HG02938 (cell line): ENCODE measurements around the gene SRP54.
"Not testable (repeated sequence)": the region's sequence is repeated elsewhere in the genome, so short reads cannot be mapped to it uniquely, and the experiment has no call there.

Source experiments
- ATAC-seq: cut with Tn5 transposase; IDR thresholded peaks from one replicate; pipeline ENCODE4 v1.9.1; 2021; ENCODE audit warnings: mild to moderate bottlenecking, moderate library complexity; ENCODE audit not compliant: unreplicated experiment

Gene SRP54

DNA sequence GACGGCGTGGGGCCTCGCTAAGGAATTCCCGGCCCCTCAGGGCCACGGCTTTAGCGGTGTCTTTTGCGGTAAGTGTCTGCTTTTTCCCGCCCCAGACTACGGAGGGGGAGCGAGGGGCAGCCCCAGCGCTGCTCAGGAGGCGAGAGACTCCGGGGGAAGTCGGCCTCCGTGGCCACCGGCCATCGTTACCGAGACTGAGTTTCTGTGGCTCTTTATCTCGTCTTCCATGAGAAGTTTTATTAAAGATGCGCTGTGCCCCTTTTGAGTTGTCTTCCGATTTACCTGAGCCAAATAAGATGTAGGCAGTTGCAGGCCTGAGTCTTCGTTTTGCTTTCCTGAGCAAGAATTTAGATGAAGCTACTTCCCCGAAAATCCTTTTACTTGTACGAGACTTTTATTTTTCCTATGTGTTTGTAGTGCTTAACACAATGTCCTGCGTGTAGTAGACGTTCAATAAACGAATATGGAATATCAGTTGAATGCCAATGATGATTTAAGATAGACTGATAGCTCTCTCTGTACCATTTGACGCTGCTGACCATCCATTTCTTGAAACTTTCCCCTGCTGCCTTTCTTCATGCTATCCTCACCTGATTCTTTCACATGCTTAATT, 462 bp downstream of the SRP54 start:
- ATAC-seq: peak; percentile 8

DNA sequence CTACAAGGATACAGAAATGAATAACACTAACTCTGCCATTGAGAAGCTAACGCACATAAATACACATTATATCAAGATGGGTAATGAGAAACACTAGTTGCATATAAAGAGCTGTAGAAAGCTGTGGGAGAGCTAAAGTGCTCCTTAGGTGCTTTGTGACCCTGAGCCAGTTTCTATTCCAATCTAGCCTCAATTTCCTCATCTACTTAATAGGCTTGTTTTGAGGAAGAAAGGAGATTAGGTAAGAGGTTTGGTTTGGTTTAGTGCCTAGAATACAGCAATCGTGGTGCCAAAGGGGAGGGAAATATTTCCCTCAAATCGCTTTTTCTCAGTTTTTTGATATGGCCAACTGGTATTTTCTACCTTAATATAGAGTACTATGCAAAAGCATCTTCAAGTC, 994 bp downstream of the SRP54 start:
- no peak for ATAC-seq

DNA sequence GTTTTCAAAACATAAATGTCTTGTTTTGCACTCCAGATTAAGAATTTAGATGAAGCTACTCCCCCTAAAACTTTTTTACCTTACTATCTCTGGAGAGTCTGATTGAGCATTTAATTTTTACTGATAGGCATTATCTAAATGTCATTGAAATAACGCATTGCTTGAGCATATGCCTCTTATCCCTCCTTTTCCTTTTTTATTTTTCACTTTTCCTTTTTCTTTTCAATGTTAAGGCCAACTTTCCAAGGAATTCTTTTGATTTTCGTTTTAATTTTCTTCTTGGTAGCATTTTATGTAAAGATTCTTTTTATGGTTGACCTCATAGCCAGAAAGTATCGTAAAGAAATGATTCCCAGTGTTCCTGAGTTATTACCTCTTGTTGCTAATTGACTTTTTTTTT, 2.9 kb downstream of the SRP54 start:
- ATAC-seq: no peak

DNA sequence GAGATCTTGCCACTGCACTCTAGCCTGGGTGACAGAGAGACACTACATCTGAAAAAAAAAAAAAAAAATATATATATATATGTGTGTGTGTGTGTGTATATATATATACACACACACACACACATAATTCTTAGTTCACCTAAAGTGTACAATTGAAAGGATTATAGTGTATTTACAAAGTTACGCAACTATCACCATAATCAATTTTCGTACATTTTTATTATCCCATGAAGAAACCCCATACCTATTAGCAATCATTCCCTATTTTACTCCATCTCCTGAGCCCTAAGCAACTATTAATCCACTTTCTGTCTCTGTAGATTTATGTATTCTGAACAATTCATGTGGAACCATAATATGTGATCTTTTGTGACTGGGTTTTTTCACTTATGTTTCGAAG, 4.4 kb downstream of the SRP54 start:
- no peak for ATAC-seq

DNA sequence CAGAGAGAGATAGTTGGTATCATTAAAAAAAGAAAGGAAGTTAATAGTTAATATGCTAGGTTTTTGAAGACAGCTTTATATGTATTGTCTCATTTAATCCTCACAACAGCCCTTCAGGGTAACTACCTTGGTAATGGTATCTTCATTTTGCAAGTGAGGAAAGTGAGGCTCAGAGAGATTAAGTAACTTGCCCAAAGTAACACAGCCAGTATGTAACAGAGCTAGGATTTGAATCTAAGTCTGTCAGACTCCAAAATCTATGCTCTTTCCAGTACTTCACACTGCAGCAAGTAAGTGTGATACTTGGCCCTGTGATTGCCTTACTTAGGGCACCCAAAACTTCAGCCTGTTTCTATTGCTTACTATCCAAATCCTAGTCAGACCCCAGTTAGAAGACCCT, 7.0 kb downstream of the SRP54 start:
- no peak for ATAC-seq

DNA sequence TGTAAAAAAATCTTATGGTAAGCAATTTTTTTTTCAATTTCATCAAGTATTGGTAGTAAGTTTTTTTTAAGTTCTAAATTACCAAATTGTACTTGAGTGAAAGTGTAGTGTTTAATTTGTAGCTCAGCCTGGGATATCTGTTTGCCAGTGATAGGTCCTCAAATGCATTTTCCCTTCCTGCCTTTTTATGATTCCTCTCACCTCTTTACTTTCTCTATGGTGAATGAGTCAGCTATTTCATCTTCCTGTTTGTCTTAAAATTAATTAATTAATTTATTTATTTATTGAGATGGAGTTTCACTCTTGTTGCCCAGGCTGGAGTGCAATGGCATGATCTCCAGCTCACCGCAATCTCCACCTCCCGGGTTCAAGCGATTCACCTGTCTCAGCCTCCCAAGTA, 10.6 kb downstream of the SRP54 start:
- no peak for ATAC-seq

DNA sequence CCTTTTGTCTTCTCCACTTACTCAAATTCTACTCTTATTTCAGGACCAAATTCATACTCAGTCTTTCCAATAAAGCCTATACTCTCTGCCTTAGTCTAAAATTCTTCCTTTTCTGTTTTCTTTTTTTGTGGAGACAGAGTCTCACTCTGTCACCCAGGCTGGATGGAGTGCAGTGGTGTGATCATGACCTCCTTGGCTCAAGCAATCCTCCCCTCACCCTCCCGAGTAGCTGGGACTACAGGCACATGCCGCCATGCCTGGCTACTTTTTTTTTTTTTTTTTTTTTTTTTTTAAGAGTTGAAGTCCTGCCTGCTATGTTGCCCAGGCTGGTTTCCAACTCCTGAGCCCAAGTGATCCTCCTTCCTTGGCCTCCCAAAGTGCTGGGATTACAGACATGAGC, 11.9 kb downstream of the SRP54 start:
- ATAC-seq: no peak

DNA sequence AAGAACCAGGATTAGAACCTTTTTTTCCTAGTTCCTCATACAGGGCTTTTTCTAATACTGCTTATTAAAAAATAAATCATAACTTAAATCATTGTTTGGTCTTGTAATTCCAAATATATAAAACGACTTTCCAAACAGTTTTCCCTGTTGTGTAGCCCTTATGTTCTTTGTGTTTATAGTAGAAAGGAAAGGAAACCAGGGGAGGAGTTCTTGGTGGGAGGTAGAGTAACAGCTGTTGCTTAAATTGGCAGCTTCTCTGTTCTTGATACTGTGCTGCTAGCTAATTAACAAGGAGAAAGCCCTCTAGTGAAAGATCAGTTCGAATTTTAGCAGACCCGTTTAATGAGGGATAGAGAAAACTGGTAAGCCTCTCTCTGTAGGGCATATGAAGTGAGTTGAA, 15.0 kb downstream of the SRP54 start:
- ATAC-seq: no peak

DNA sequence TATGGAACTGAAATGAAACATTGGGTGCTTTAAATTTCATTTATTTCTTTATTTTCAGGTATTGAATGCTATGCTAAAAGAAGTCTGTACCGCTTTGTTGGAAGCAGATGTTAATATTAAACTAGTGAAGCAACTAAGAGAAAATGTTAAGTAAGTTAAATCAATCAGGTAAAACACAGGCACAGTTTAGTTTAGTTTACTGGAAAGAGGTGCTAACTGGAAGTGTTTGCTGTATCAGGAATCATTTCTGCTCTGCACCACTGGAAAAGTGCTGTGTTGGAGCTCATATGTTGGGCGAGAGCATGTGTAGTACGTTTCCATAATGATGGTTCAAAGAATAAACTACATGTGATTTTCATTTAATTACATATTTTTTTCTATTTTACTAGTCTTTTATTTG, 16.7 kb downstream of the SRP54 start:
- ATAC-seq: no peak

DNA sequence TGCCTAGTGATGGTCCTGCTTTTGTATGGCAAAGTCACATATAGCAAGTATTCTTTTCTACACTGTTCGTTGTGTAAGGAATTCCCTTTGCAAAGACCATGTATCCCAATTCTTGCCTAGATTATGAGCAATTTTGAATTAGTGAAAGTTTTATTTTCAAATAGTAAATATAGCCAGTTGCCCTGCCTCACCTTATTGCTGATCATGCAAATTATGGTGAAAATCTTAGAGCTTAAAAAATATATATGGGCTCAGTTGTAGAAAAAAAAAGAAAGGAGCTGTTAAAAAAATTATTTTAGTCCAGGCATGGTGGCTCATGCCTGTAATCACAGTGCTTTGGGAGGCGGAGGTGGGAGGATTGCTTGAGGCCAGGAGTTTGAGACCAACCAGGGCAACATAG, 18.8 kb downstream of the SRP54 start:
- no peak for ATAC-seq

DNA sequence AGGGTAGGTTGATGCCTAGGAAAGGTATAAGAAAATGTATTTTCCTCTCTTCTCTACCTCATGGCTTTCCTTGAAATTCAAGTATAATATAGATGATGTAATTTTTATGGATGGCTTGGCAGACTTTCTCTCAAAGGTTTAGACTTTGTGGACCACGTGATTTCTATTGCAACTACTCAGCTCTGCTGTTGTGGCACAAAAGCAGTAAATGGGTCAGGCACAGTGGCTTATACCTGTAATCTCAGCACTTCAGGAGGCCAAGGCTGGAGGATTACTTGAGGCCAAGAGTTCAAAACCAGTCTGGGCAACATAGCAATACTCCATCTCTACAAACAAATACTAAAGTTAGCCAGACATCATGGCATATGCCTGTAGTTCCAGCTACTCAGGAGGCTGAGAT, 22.0 kb downstream of the SRP54 start:
- ATAC-seq: no peak

DNA sequence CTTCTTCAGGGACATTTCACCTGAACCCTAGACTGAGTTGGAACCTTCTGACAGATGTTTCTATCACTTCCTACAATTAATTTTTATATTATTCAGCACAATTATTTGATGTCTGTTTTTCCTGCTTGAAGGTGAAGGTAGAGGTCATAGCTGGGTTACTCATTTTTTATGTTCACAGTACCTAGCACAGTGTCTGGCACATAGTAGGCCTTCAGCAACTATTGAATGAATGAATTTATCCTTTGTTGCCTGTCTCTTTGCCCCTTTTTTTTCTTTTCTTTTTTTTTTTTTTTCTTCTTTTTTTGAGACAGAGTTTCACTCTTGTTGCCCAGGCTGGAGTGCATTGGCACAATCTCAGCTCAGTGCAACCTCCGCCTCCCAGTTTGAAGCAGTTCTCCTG, 33.8 kb downstream of the SRP54 start:
- ATAC-seq: no peak

DNA sequence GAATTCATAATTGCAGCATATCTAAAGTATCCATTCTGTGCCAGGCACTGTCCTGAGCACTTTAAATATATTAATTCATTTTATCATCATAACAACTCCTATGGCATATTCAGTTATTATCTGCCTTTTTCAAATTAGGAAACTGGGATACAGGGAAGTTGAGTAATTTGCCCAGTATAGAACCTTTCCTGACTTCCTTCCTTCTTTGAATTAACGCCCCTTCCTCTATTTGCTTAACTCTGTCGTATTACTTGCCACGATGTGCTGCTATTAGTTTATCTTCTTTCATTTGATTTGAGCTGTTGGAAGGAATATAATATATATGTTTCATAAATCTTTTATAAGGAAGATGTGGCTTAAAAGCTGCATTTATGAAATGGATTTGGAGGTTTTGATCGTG, 37.9 kb downstream of the SRP54 start:
- ATAC-seq: no peak

DNA sequence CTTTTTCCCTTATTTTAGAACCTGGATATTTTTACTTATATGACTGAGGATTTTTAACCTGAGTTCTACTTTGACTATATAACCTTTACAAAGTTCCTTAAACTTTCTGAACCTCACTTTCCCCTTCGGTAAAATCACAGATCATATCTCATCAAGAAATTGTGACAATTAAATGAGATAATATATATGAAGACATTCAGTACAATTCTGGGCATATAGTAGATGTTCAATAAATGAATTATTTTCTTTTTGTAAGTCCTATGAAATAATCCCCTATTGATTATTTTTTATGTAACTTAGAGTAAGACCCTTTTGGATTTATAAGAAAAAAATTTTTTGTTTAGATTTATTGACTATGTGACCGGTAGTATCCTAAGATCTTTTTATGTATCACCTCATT, 45.6 kb downstream of the SRP54 start:
- ATAC-seq: no peak

DNA sequence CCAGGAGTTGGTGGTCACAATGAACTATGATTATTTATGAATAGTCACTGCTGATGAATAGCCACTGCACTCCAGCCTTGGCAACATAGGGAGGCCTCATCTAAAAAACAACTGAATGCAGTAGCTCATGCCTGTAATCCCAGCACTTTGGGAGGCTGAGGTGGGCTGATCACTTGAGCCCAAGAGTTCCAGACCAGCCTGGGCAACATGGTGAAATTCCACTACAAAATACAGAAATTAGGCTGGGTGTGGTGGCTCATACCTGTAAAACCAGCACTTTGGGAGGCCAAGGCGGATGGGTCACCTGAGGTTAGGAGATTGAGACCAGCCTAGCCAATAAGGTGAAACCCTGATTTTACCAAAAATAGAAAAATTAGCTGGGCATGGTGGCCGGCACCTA, 49.8 kb downstream of the SRP54 start:
- no peak for ATAC-seq

DNA sequence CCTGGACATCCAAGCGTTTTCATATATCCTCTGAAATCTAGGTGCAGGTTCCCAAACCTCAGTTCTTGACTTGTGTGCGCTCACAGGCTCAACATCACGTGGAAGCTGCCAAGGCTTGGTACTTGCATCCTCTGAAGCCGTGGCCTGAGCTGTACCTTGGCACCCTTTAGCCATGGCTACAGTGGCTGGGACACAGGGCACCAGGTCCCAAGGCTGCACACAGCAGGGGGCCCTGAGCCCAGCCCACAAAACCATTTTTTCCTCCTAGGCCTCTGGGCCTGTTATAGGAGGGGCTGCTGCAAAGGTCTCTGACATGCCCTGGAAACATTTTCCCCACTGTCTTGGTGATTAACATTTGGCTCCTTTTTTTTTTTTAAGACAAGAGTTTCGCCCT, 51.6 kb downstream of the SRP54 start:
- ATAC-seq: no peak

DNA sequence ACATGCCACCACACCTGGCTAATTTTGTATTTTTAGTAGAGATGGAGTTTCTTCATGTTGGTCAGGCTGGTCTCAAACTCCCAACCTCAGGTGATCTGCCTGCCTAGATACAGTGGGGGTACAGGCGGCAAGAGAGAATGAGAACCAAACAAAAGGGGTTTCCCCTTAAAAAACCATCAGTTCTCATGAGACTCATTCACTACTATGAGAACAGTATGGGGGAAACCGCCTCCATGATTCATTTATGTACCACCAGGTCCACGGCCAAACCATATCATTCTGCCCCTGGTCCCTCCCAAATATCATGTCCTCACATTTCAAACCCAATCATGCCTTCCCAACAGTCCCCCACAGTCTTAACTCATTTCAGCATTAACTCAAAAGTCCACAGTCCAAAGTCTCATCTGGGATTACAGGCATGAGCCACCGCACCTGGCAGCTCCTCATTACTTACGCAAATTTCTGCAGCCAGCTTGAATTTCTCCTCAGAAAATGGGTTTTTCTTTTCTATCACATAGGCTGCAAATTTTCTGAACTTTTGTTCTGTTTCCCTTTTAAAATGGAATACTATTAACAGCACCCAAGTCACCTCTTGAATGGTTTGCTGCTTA, 52.3 kb downstream of the SRP54 start:
- not testable (repeated sequence) for ATAC-seq

DNA sequence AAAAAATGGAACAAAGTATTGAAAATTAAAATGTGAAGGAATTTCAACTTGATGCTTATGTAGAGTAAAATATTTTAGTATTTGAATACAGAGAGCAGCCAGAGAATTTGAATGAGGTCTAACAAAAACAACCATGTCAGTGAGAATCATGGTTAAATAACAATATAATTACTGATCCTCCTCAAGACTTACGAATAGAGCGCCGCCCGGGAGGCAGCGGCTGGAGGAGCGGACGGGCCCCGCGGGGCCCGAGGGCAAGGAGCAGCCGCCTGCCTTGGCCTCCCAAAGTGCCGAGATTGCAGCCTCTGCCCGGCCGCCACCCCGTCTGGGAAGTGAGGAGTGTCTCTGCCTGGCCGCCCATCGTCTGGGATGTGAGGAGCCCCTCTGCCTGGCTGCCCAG, 55.5 kb downstream of the SRP54 start:
- not testable (repeated sequence) for ATAC-seq

DNA sequence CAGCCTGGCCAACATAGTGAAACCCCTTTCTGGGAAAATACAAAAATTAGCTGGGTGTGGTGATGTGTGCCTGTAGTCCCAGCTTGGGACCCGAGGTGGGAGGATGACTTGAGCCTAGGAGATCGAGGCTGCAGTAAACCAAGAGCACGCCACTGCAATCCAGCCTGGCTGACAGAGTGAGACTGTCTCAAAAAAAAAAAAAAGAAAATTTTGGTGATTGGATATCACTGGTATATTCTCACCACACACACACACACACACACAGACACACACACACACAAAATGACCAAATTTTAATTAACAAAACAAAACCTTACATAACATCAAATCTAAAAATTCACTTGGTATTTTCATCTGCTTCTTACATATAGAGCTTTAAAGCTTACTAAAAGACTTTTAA, 59.8 kb downstream of the SRP54 start:
- no peak for ATAC-seq

DNA sequence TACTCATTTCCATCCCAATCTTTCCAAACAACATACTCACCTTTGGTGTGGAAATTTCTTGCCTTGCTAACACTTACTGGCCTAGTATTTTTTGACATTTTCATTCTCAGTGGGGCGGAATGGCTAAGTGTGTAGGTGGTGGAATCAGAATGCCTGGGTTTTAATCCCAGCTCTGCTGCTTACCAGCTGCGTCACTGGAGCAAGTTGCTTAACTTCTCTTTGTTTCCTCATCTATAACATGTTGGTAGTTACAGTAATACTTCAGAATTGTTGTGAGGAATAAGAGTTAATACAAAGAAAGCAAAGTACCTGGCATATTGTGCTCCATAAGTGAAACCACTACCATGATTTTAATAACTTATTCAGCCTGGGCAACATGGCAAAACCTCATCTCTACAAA, 60.3 kb downstream of the SRP54 start:
- ATAC-seq: no peak

DNA sequence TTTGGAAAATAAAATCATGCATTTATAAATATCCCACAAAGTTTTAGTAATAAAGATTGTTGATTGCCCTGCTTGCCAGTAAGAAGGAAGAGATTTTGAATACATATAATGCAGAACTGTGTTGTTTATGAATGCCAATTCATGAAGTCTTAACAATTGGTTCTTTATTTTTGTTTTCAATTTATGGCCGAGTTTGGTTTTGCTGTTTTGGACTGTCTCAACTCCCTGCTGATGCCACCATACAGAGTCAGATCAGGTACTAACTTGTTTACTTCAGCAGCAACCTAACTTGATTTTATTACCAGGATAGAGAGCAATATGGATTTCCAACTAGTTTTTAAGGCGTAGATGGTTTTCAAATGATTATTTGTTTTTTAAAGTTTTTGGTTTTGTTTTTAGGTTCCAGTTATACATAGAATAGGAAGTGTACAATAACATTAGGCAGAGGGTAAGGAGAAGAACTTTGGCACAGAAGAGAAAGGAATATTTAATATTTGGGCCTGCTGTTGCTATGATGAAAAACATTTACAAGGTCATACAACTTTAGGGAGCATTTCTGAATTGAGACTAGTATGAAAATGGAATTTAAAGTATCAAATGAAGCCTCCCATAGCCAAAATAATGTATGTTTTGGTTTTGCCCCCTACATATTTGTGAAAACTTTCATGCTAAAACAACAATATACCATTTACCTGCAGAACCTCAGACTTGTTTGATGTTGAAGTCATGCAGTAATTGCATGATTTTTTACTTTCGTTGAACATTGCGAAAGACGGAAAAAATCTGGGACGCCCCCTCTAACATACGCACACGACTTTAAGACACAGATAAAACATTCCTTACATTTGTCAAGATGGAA, 62.4 kb downstream of the SRP54 start:
- ATAC-seq: no peak

DNA sequence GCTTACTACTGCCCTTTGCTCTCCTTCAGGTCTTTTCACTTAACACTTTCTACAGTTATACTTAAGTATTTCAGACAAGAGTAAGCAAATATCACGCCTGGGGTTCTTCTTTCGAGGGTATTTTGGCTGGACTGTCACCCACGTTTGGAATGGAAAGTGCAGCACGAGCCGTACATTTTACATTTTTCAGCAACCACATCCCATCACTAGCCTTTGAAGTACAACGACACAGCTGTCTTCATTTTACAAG, 62.9 kb downstream of the SRP54 start:
- no peak for ATAC-seq
